Activated T-helper 2 cell treated with anti-CD3 and anti-CD28 coated beads, Interferon-gamma antibody, Interleukin-2, Interleukin-4, amounts not matched to agents 10 μg/mL and 5 μg/mL and 100 μg/mL, durations not matched to agents 14 hours and 24 hours and 36 hours (primary cell): ENCODE measurements around the gene PDZRN4. TPM values are rescaled to one million over a fixed set of nuclear protein-coding genes. Genes with fewer than 3 reads are reported as not detected.

Source experiments
- DNase-seq: peaks from one replicate; pipeline ENCODE4 v3.0.0; 2021; ENCODE audit warnings: low spot score
- H3K27ac Mint-ChIP-seq: one replicate; pipeline ENCODE4 v1.8.0; 2021; ENCODE audit warnings: mixed read lengths
- H3K27me3 Mint-ChIP-seq: one replicate; pipeline ENCODE4 v1.8.0; 2021; ENCODE audit warnings: low read depth, mixed read lengths
- H3K36me3 Mint-ChIP-seq: one replicate; pipeline ENCODE4 v1.8.0; 2021; ENCODE audit warnings: low read depth, mixed read lengths
- H3K4me1 Mint-ChIP-seq: one replicate; pipeline ENCODE4 v1.8.0; 2021; ENCODE audit warnings: low read depth, mixed read lengths
- H3K4me3 Mint-ChIP-seq: one replicate; pipeline ENCODE4 v1.8.0; 2021; ENCODE audit warnings: low read depth, mild to moderate bottlenecking, moderate library complexity, mixed read lengths
- H3K9me3 Mint-ChIP-seq: one replicate; pipeline ENCODE4 v1.8.0; 2021; ENCODE audit warnings: mixed read lengths
- intact Hi-C: fragments of 100-400 bp; cut with micrococcal nuclease; formaldehyde crosslinking; loops from one replicate; pipeline ENCODE4 v1.15.1; 2023
- total RNA-seq: library from RNA; stranded (reverse); gene quantifications from 2 replicates; pipeline ENCODE4 v1.2.3, GENCODE V29; 2022

Gene PDZRN4
- total RNA-seq, 1 donor from 2014 or later = not detected

DNA sequence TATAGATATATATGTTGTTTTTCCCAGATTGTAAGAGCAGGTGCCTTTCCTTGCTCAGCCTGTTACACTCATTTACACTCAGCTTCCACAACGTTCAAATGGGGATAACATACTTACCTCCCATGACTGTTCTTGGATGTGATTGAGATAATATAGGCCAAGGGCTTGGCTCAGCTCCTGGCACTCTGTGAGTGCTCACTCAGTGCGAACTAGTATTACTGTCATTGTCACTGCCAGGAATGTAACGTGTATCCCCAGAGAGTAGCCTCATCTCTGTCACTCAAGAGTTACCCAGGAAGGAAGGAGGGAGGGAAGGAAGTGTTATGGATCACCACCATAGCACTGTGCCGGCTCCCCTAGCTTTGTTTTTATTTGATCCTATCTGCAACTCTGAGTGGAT is 307.9 kb downstream of the PDZRN4 start:
- no peak overlapping the region for H3K4me3 Mint-ChIP-seq
- H3K36me3 Mint-ChIP-seq = no peaks in the 10 kb centered on the region
- no peak overlapping the region for H3K27ac Mint-ChIP-seq
- H3K9me3 Mint-ChIP-seq = no peaks in the 10 kb centered on the region
- no peaks in the 10 kb centered on the region for H3K27me3 Mint-ChIP-seq
- no peak for DNase-seq
- intact Hi-C loops = no loop called here
- no peaks in the 10 kb centered on the region for H3K4me1 Mint-ChIP-seq

GRCh38 chr12:41497409-41497808 is 309.3 kb downstream of the PDZRN4 start:
- DNase-seq = no peak
- Mint-ChIP-seq H3K4me3 (no peak overlapping the region), H3K9me3 (no peaks in the 10 kb centered on the region), H3K36me3 (no peaks in the 10 kb centered on the region), H3K27ac (no peak overlapping the region), H3K27me3 (no peaks in the 10 kb centered on the region), H3K4me1 (no peaks in the 10 kb centered on the region)
- intact Hi-C loops = no loop called here

DNA sequence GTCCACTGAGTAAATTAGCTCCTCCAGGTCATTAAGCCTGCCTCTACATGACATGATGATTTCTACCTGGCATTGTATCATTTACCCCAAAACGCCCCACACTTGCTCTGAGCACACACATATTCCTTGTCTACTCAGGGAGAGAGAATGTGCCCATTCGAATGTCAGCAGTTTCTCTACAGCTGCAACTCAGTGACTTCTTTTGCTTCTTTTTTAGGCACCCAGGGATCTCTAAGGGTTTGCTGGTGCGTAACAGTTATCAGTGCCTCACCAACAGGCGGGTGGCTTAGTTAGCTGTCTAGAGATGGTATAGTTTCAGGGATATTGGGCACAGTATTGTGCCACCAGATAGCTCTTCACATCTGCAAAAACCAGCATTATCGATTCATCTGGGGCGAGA is 316.9 kb downstream of the PDZRN4 start:
- DNase-seq = no peak
- no peaks in the 10 kb centered on the region for H3K36me3 Mint-ChIP-seq
- H3K4me3 Mint-ChIP-seq = no peak overlapping the region
- H3K27ac Mint-ChIP-seq = no peak overlapping the region
- intact Hi-C loops = no loop called here
- no peaks in the 10 kb centered on the region for H3K27me3 Mint-ChIP-seq
- H3K4me1 Mint-ChIP-seq = no peaks in the 10 kb centered on the region
- no peaks in the 10 kb centered on the region for H3K9me3 Mint-ChIP-seq

DNA sequence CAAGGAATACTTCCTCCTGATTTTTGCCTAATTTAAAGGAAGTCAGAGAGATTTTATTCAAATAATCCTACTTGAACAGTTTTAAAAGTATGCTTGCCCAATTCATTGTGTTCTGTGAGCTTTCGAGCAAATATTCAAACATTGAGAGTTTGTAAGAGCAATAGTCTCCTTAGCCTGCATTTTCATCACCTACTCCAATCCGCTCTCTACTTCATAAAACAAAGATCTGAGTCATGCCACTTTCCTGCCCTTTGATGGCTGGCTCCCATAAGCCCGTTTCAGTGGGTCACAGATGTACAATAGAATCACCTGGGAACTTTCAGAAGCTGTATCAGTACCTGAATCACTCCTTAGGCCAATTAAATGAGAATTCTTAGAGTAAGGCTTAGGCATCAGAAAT is 319.2 kb downstream of the PDZRN4 start:
- no peak overlapping the region for H3K4me3 Mint-ChIP-seq
- H3K27me3 Mint-ChIP-seq = no peaks in the 10 kb centered on the region
- H3K27ac Mint-ChIP-seq = no peak overlapping the region
- no peaks in the 10 kb centered on the region for H3K9me3 Mint-ChIP-seq
- DNase-seq = no peak
- intact Hi-C loops = no loop called here
- H3K4me1 Mint-ChIP-seq = no peaks in the 10 kb centered on the region
- H3K36me3 Mint-ChIP-seq = no peaks in the 10 kb centered on the region

GRCh38 chr12:41509271-41510055 is 321.3 kb downstream of the PDZRN4 start:
- Mint-ChIP-seq H3K27me3 (no peaks in the 10 kb centered on the region), H3K4me1 (no peaks in the 10 kb centered on the region), H3K27ac (no peak overlapping the region), H3K4me3 (no peak overlapping the region), H3K36me3 (no peaks in the 10 kb centered on the region), H3K9me3 (no peaks in the 10 kb centered on the region)
- DNase-seq = no peak
- intact Hi-C loops = no loop called here

- Mint-ChIP-seq H3K4me1 (no peaks in the 10 kb centered on the region), H3K27me3 (no peaks in the 10 kb centered on the region), H3K9me3 (no peaks in the 10 kb centered on the region), H3K4me3 (no peak overlapping the region), H3K27ac (no peak overlapping the region), H3K36me3 (no peaks in the 10 kb centered on the region)
- DNase-seq = no peak
- intact Hi-C loops = no loop called here
Measured at GRCh38 chr12:41510470-41510869, 322.4 kb downstream of the PDZRN4 start.

GRCh38 chr12:41511247-41511646 is 323.1 kb downstream of the PDZRN4 start:
- intact Hi-C loops = no loop called here
- H3K4me1 Mint-ChIP-seq = no peaks in the 10 kb centered on the region
- no peak overlapping the region for H3K4me3 Mint-ChIP-seq
- no peak for DNase-seq
- H3K36me3 Mint-ChIP-seq = no peaks in the 10 kb centered on the region
- H3K27ac Mint-ChIP-seq = no peak overlapping the region
- H3K27me3 Mint-ChIP-seq = no peaks in the 10 kb centered on the region
- no peaks in the 10 kb centered on the region for H3K9me3 Mint-ChIP-seq

GRCh38 chr12:41512497-41512896 is 324.4 kb downstream of the PDZRN4 start:
- Mint-ChIP-seq H3K27ac (no peak overlapping the region), H3K36me3 (no peaks in the 10 kb centered on the region), H3K9me3 (no peaks in the 10 kb centered on the region), H3K4me1 (no peaks in the 10 kb centered on the region), H3K27me3 (no peaks in the 10 kb centered on the region), H3K4me3 (no peak overlapping the region)
- DNase-seq = no peak
- intact Hi-C loops = no loop called here

GRCh38 chr12:41514021-41514777 is 326.1 kb downstream of the PDZRN4 start:
- DNase-seq = no peak
- Mint-ChIP-seq H3K9me3 (no peaks in the 10 kb centered on the region), H3K4me1 (no peaks in the 10 kb centered on the region), H3K4me3 (no peak overlapping the region), H3K27me3 (no peaks in the 10 kb centered on the region), H3K36me3 (no peaks in the 10 kb centered on the region), H3K27ac (no peak overlapping the region)
- intact Hi-C loops = no loop called here

- H3K27ac Mint-ChIP-seq = no peak overlapping the region
- no peaks in the 10 kb centered on the region for H3K36me3 Mint-ChIP-seq
- no peaks in the 10 kb centered on the region for H3K9me3 Mint-ChIP-seq
- intact Hi-C loops = no loop called here
- no peak for DNase-seq
- no peaks in the 10 kb centered on the region for H3K4me1 Mint-ChIP-seq
- H3K27me3 Mint-ChIP-seq = no peaks in the 10 kb centered on the region
- no peak overlapping the region for H3K4me3 Mint-ChIP-seq
Measured at GRCh38 chr12:41514907-41515306, 326.8 kb downstream of the PDZRN4 start.

GRCh38 chr12:41515953-41516352 is 327.8 kb downstream of the PDZRN4 start:
- Mint-ChIP-seq H3K9me3 (no peaks in the 10 kb centered on the region), H3K4me1 (no peaks in the 10 kb centered on the region), H3K27ac (no peak overlapping the region), H3K27me3 (no peaks in the 10 kb centered on the region), H3K36me3 (no peaks in the 10 kb centered on the region), H3K4me3 (no peak overlapping the region)
- intact Hi-C loops = no loop called here
- no peak for DNase-seq

DNA sequence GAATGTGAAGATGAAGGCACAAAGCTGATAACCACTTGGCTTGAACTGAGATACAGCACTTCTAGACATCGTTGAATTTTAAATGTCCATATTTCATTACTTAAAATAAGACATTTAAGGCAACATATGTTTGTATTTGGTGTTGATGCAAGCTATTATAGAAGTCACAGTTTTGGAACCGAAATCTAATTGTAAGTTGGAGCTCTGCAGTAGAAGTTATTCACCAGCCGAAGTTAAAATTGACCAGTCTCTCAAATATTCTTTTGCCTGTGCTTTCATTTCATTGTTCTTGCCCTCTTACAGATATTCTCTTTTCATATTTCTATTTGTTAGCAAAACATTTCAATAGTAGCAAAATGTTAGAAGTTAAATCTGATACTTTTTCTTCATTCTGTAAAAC is 332.7 kb downstream of the PDZRN4 start:
- H3K9me3 Mint-ChIP-seq = no peaks in the 10 kb centered on the region
- H3K27me3 Mint-ChIP-seq = no peaks in the 10 kb centered on the region
- no peaks in the 10 kb centered on the region for H3K36me3 Mint-ChIP-seq
- no peak overlapping the region for H3K4me3 Mint-ChIP-seq
- no peak for DNase-seq
- no peak overlapping the region for H3K27ac Mint-ChIP-seq
- peaks cover 2% of the 10 kb centered on the region for H3K4me1 Mint-ChIP-seq
- intact Hi-C loops = no loop called here

DNA sequence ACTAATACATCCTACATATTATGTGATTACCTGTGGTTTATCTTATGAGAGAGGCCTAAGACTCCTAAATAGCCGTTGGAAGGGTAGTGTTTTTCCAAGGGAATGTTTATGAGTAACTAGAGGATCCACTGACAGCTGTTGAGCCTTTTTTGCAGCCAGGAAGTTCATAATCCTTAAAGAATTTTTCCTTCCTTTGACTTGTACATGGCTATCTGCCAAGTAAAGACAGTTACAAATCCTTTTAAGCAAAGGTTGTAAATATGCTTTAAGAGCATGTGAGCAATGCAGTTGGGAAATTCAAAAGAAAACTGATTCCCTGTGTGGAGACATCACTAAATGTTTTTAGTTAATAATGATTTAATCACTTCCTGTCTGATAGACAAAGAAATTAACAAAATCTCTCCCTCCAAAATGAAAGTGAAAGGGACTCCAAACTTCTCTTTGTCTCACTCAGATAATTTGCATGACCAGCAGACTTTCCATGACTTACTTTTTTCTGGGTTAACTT is 333.8 kb downstream of the PDZRN4 start:
- H3K4me1 Mint-ChIP-seq = peaks cover 2% of the 10 kb centered on the region
- no peak overlapping the region for H3K27ac Mint-ChIP-seq
- DNase-seq = no peak
- no peaks in the 10 kb centered on the region for H3K9me3 Mint-ChIP-seq
- intact Hi-C loops = no loop called here
- no peak overlapping the region for H3K4me3 Mint-ChIP-seq
- H3K36me3 Mint-ChIP-seq = no peaks in the 10 kb centered on the region
- H3K27me3 Mint-ChIP-seq = no peaks in the 10 kb centered on the region
